GM19025 (cell line): ENCODE results near the gene CHIC2.

Source experiments
- ATAC-seq: cut with Tn5 transposase; IDR thresholded peaks from one replicate; pipeline ENCODE4 v1.9.1; 2021; ENCODE audit warnings: mild to moderate bottlenecking, low read depth, moderate library complexity; ENCODE audit not compliant: unreplicated experiment

CHIC2 gene

DNA sequence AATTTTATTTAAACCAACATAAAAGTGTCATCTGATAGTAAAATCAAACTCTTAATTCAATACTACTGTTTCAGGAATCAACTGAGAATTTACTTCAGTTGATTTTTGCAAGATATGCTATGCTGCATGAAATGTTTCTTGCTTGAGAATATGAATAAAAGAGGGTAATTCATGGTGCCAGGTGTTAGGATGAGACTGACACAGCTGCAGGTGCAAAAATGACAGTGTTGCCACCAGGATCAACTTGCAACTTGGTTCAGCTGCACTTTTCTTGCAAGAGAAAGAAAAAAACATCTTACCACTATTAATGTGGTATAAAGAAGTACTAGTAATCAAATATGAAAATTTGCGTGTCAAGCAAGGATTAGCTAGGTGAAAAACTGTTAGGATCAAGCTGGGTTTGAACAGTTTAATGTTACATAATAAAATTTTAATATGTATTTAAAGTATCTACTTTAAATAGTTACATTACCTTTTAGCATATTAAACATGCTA lies 49.7 kb downstream of the CHIC2 start:
- no peak for ATAC-seq

DNA sequence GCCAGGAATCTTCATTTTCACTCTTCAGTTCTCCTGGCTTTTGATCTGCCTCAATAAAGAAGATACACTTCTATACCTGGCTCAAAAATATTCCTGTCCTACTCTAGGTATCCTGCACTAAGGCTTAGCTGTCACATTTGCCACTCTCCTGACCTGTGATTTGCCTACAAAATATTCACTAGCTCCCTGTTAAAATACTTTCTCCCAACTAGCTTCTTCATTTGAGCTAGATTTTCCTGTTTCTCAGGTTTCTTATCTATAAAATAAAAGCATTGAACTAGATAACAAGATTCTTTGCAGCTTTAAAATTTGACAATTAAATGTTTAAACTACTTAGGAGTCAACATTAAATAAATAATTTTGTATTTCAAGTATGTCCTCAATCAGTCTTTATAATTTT lies 53.2 kb downstream of the CHIC2 start:
- no peak for ATAC-seq

- ATAC-seq, result no peak
Measured at GRCh38 chr4:54006755-54007154, 57.6 kb downstream of the CHIC2 start.

- no peak for ATAC-seq
Measured at GRCh38 chr4:54005475-54005874, 58.9 kb downstream of the CHIC2 start.

GRCh38 chr4:54004463-54004862 lies 59.9 kb downstream of the CHIC2 start:
- ATAC-seq, result no peak

GRCh38 chr4:54001668-54002365 lies 62.6 kb downstream of the CHIC2 start:
- ATAC-seq, result no peak

DNA sequence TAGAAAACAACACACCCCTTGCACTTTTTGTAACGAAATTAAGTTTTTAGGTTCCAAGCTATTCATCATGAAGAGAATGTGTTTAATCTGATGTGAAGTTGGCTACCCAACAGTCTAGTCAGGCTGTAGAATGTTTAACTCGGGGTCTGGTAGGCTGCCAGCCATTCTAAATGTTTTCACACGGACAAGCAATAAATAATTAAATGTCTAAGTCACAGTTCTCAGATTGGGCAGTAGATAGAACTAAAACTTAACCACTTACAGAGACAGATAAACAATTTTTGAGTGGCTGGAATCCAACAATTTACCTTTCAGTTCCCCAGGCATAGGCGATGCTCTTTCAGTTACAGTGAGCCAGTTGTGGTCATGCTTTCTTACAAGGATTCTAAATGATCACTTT lies 66.5 kb downstream of the CHIC2 start:
- ATAC-seq, result no peak

DNA sequence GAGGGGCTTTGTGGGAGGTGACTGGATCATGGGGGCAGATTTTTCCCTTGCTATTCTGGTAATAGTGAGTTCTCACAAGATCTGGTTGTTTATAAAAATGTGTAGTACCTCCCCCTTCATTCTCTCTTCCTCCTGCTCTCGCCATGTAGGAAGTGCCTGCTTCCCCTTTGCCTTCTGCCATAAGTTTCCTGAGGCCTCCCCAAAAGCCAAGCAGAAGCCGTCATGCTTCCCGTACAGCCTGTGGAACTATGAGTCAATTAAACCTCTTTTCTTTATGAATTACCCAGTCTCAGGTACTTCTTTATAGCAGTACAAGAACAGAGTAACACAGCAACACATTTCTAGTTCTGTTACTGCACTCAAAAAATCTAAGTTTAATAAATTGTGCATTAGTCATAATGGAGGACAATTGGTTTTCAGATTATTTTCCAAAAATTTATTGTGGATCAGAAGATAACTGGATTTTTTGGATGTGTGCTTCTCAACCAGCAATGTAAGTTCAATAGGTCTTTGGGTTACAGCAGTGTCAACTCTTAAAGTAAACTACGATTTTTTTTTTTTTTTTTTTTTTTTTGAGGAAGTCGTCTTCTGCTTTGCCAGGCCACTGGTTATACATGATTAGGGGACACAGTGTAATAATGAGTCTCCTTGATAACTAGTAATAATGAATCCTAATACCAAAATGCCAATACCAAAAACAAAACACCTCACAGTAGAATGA lies 69.9 kb downstream of the CHIC2 start:
- no peak for ATAC-seq

- ATAC-seq, result no peak
Measured at GRCh38 chr4:53992785-53993184, 71.6 kb downstream of the CHIC2 start.

DNA sequence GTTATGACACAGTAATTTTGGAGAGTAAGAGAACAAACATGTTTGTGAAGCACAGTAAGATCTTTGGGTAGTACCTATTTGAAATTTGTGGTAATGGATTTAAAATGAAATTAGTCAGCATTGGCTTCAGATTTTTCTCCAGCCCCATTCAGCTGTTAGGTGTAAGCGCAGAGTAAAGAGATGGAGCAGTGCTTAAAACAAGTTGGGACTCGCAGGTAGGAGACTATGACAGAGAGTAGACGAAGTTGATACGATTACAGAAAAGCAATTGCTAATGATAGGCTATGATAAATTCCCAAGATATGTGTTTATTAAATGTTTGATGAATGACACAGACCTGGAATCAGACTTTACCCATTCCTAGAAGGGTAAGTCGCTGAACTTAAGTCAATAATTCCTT lies 72.6 kb downstream of the CHIC2 start:
- no peak for ATAC-seq

- ATAC-seq, result no peak
Measured at GRCh38 chr4:53990641-53991040, 73.8 kb downstream of the CHIC2 start.

DNA sequence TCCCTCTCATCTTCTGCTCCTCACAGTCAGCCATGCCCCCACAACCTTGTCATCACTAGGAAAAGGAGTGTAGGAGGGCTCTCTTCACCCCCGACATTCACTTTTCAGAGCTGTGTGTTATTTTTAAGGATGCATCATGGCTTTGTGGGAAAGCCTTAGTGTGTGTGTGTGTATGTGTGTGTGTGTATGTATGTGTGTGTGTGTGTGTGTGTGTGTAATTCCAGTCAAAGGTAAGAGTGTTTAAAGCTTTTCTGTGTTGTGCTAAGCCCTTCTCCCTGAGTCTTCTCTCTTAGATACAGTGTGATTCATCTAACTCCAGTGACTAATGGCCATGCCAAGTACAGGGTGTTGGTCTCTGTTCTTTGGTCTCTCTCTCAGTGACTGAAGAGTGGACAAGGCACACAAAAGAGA lies 76.6 kb downstream of the CHIC2 start:
- no peak for ATAC-seq

DNA sequence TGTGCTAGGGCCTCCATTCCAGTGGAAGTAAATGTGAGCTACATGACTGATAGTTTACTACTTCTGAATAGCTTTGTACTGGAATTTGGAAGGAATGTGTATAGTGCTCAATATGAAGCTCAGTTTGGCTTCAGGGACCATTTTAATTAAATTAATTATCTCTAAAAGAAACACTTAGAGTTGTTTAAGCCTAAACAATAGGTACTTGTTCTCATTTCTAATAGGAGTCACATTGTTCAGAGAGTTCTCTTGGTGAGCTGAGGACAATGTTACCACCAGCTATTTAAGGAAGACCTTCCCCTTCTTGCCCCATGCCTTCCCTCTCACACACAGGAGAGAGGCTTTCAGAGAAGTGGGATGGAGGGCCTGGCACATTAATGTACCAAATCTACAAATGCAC lies 78.3 kb downstream of the CHIC2 start:
- no peak for ATAC-seq

DNA sequence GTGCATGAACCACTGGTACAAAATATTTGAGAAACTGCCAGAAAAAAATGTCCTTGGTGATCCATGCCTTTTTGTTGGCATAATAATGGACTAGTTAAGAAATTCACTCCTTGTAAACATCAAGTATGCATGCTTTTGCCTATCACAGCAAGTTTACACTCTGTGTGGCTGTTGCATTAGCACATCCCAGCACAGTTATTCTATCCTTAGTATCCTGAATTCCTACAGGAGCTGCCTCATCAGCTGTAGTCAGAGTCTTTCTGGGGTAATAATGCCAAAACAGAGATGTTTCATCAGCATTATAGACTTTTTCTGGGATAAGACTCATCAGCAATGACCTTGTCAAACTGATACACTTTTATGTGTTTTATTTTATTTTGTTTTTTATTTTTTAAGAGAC lies 82.8 kb downstream of the CHIC2 start:
- ATAC-seq, result no peak

DNA sequence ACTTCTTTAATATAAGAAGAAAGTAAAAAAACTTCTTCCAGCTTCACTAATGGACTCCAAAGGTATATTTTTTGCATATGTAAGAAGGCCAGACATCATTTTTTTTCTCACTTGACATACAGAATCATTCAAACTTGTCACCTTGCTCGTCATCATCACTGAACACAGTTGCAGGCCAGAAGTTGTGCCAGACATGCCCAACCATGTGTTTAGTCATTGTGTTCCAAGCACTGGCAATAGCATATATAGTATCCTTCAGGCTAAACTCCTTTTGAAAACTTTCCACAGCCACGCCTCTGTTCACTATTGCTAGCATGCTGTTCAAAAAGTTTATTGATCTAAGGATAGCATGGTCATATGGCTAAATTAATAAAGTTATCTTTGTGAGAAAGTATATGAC lies 83.3 kb downstream of the CHIC2 start:
- no peak for ATAC-seq

GRCh38 chr4:53974561-53974960 lies 89.8 kb downstream of the CHIC2 start:
- ATAC-seq, result no peak

DNA sequence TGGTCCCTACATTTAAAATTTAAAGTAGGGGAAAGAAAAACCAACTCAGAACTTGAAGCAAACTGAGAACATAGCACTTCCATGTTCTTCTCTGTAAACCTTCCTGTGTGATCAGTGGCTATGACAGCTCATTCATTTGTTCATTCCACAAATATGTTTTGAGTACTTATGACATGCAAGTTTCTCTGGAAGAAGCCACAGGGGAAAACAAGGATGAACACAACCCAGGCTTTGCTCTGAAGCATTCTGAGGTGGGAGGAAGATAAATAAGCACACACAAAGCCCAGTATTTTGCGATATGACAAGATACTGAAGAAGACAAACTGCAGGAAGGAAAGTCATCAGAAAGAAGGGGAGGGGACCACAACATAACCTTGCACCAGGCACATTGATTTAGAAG lies 96.4 kb downstream of the CHIC2 start:
- ATAC-seq, result no peak

DNA sequence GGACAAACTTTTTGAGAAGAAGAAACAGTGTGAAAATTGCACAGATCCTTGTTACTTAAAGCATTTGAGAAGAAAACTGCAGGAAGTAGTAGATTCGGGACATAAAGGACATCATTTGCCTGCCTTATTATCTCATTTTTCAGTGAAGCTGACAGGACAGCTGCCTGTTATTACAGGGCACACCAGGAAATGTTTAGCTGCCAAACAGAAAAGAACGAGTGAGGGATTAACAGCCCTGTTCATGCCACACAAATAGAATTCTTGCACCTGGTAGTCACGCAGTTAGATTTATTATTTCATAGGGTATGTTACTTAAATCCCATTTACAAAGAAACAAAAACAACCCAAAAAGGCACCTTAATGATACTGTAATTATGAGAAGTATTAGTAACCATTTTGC lies 100.6 kb downstream of the CHIC2 start:
- no peak for ATAC-seq

GRCh38 chr4:53963336-53963735 lies 101.1 kb downstream of the CHIC2 start:
- ATAC-seq, result no peak

DNA sequence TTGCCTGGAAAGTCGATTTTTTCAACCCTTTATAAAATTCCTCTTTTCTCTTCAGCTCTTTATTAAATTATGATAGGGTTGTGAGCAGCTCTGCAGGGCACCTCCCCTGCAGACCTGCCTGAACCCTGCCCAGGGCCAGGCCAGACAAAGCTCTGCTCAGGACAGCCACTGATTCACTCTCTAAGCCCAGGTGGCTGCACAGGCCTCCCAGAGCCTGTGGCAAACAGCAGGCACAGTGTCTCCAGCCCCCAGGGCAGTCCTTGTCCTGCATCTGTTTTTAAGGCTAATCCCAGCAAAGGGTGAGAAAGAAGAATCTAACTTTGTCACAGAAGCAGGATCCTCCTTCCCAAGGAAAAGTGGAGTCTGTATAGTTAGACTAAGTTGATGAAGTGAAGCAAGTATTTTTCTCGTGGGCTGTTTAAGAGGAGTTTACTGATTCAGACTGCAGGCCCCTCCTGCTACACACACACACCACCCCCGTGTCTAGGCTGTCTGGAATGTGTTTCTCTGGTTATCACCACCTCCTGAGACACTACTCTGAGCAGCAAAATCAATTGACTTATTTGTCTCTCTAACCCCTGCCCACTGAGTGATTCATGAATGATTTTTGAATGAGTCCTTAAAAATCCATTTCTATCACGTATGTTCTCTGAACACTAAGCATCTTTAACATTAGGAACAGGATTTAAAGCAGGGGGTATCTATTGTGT lies 101.7 kb downstream of the CHIC2 start:
- no peak for ATAC-seq

DNA sequence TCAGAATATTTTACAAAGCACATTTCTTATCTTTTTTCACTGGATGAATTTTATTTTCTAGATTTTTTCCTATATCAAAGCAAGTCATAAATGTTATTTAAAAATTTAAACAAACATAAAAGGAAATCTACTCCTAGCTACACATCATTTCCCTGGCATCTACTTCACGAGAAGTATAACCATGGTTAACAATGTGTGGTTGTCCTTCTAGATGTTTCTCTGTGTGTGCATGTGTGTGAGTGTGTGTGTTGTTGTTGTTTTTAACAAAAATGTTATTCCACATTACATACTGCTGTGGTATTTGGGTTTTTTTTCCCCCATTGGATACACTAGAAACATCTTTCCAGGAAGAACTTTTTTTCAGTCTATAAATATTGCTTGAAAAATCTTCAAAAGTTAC lies 103.1 kb downstream of the CHIC2 start:
- ATAC-seq, result no peak

GRCh38 chr4:53960843-53961242 lies 103.6 kb downstream of the CHIC2 start:
- ATAC-seq, result no peak
